ENCODE results near the gene DNAJC19.

DNA sequence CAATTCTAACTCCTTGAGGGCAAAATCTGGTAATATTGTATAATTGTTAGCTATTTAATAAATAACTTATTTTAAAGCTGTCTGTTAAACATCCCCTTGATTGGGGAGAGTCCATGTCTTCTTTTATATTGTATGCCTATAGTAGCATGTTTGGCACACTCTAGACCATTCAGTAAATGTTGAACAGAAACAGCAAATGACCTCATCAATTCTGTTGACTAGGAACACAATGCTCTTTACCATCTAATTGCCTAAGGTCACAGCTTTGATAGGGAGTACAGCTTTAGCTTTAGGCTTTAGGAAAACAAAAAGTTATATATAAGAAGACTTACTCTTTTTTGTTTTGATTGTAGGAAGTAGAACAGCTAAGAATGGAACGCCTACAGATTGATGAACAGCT lies 27.0 kb downstream of the DNAJC19 start:
- TF ChIP-seq EZH2 (IDR thresholded peaks at IDR 0.05) = no peak
- no peak for TF ChIP-seq POLR2AphosphoS5 (IDR thresholded peaks at IDR 0.05; ENCODE audit: borderline replicate concordance, low read depth, low read length)
